ENCODE data around the gene SCFD2.

- no peak for TF ChIP-seq CTCF (IDR thresholded peaks at IDR 0.05)
- TF ChIP-seq POLR2AphosphoS5 (IDR thresholded peaks at IDR 0.05), result no peak
Observed at GRCh38 chr4:52868133-52868532, 497.7 kb downstream of the SCFD2 start.
